ENCODE results near the gene TMEM60. TPM values are rescaled to one million over a fixed set of nuclear protein-coding genes. Genes with fewer than 3 reads are reported as not detected.
"Not testable (repeated sequence)": the region's sequence is repeated elsewhere in the genome, so short reads cannot be mapped to it uniquely, and the experiment has no call there.

Gene TMEM60, protein sequence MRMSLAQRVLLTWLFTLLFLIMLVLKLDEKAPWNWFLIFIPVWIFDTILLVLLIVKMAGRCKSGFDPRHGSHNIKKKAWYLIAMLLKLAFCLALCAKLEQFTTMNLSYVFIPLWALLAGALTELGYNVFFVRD
- 14.2 TPM for total RNA-seq (ENCODE audit: insufficient read depth, low replicate concordance)

DNA sequence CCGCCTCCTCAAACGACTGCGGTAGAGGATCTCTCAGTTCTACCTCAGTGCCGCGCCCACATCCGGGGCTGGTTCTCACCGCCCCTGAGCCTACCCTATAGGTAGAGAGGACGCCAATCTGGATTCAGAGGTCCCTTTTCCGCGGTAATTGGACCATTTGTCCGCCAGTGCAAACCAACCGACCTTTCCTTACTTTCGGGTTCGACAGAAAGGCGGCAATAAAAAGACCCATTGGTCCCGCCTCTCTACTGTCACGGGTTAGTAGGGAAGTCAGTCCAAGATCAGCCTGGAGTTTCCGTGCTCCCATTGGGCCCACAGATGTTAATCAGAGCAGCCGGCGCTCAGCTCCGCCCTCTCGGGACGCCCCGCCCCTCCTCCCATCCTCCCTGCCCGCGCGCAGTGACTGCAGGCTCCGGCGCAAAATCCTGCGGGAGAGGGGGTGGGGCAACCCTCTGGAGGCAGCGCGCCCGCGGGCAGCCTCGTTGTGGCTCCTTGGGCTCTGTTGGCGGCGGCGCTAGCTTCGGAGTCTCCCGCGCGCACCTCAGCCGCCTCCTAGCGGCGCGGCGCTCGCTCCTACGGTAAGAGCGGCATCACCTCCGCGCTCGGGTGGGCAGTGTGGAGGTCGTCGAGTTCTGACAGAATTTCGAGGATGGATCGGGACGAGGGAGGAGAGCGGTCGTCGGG, at the start of gene TMEM60, which contains the start of gene PHTF2:
TSS of gene TMEM60 (minus strand) at position 41 of the 684 bp plus-strand sequence. CDS start 4,061 bp downstream, outside the sequence.
TSS of gene PHTF2 (plus strand) at position 380 of the 684 bp plus-strand sequence.
- peak; percentile 100 for DNase-seq (ENCODE audit: low spot score)

DNA sequence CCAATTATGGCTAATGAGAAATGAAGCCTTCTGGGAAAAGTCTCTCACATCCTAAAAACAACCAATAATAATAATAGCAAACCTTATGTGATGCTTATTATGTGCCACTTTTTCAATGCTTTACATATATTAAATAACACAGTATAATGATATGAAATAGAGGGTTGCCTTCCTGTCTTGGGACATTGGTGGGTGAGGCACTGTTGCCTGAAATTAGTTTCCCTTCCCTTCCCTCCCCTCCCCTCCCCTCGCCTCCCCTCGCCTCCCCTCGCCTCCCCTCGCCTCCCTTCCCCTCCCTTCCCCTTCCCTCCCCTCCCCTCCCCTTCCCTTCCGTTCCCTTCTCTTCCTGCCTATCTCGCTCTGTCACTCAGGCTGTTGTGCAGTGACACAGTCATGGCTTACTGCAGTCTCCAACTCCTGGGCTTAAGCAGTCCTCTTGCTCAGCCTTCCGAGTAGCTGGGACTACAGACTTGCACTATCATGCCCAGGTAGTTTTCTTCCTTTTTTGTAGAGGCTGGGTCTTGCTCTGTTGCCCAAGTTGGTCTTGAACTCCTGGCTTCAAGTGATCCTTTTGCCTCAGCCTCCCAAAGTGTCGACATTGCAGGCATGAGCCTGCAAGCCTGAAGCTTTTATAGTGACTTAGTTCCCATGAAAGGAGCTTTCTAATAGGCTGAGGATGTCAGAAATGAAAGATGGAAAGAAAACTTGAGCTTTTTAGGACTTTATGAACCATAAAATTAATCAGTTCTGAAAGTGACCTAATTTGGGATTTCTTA, 48.3 kb upstream of the TMEM60 start:
- no peak for DNase-seq (ENCODE audit: low spot score)

GRCh38 chr7:77843194-77843593, 45.0 kb upstream of the TMEM60 start:
- no peak for DNase-seq (ENCODE audit: low spot score)

DNA sequence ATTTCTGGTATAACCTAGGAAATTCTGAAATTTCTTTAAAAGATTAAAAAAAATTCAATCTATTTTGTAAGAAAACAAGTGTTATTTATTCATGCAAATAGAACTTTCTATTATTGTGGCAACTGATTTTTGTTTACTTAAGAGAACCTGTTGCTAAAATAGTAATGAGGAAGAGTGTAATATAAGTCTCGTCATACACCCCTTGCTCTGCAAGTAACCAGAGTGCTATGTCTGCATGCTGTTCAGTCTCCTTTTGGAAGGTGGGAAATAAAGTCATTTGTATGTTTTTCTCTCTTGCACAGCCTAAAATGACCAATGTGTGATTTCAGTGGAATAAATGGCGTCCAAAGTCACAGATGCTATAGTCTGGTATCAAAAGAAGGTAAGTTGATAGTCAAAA, 41.7 kb upstream of the TMEM60 start:
- DNase-seq (ENCODE audit: low spot score) = no peak

GRCh38 chr7:77838929-77839491, 40.8 kb upstream of the TMEM60 start:
- no peak for DNase-seq (ENCODE audit: low spot score)

GRCh38 chr7:77837966-77838365, 39.7 kb upstream of the TMEM60 start:
- no peak for DNase-seq (ENCODE audit: low spot score)

GRCh38 chr7:77837275-77837674, 39.0 kb upstream of the TMEM60 start:
- peak; percentile 12 for DNase-seq (ENCODE audit: low spot score)

- not testable (repeated sequence) for DNase-seq (ENCODE audit: low spot score)
Observed at GRCh38 chr7:77836425-77836824, 38.2 kb upstream of the TMEM60 start.

DNA sequence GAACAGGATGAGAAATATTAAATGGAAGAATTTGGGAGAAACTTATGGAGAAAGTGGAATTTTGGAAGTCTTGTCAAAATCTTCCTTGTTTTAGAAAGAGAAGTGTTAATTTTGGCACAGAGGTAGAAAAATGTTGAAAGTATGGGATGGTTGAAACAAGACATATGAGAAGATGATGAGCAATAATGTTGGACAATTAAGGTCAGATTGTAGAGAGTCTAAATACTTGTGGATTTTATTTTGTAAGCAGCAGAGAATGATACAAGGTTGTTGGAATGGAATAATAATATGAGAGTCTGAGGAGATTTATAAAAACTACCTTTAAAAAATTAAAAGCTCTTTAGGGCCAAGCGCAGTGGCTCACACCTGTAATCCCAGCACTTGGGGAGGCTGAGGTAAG, 34.9 kb upstream of the TMEM60 start:
- DNase-seq (ENCODE audit: low spot score) = no peak

DNA sequence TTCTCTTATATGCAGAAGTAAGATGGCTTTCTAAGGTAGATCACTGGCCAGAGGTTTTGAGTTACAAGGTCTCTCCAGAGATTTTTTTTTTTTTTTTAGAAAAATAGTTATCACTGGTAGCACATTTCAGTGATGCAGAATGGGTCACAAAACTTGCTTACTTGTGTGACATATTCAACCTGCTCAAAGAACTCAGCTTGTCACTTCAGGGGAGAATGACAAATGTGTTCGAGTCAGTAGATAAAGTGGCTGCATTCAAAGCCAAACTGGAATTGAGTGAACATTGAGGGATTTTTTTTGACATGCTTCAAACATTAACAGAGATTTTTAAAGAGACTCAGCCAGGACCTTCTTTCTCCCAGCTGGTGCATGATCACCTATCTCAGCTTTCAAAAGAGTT, 33.7 kb upstream of the TMEM60 start:
- no peak for DNase-seq (ENCODE audit: low spot score)

- no peak for DNase-seq (ENCODE audit: low spot score)
Observed at GRCh38 chr7:77831481-77831880, 33.2 kb upstream of the TMEM60 start.

DNA sequence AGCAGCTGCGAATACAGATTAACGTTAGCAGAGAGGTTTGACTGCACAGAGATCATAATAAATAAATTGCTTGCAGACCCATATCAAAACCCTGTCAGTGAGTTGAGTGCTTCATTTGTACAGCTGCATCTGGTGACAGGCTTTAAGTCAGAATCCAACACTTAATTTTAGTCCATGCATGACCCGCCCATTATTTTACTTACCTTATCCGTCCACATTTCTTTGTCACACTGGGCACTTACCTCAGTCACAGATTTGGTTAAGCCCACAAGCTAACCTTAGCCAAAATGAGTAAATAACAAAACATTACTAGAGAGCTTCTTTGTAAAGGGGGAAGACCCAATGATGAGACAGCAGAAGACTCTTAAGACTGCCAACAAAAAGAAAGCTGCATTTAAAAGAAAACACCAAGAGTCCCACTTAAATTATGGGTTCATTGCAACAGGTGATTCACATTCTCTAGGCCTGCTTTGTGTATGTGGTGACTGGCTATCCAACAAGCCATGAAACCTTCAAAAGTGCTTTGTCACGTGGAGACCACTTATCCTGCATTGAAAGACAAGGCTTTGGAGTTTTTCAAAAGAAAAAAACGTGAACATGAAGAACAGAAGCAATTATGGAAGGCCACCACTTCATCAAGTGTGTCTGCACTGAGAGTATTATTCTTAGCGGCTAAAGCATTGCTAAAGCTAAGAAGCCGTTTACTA, 32.6 kb upstream of the TMEM60 start:
- no peak for DNase-seq (ENCODE audit: low spot score)

DNA sequence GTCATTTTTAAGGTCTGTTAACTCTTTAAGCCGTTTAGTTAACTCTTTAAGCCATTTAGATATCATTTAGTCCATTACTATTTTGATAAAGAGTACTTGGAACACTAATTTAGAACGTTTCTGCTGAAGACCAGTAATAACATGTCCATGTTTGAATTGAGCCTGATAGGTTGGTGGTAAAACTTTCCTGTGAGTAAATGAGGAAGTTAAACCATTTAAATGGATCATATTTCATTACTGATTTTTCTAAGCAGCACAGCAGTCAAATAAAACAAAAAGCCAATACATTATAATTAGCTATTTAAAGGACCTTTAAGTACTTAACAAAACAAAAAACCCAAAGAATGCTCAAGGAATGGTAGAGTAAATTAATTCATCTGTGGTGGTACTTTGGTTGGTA, 29.8 kb upstream of the TMEM60 start:
- no peak for DNase-seq (ENCODE audit: low spot score)

- no peak for DNase-seq (ENCODE audit: low spot score)
Observed at GRCh38 chr7:77826300-77826699, 28.1 kb upstream of the TMEM60 start.

- DNase-seq (ENCODE audit: low spot score) = no peak
Observed at GRCh38 chr7:77825131-77825530, 26.9 kb upstream of the TMEM60 start.

GRCh38 chr7:77824636-77825035, 26.4 kb upstream of the TMEM60 start:
- no peak for DNase-seq (ENCODE audit: low spot score)

DNA sequence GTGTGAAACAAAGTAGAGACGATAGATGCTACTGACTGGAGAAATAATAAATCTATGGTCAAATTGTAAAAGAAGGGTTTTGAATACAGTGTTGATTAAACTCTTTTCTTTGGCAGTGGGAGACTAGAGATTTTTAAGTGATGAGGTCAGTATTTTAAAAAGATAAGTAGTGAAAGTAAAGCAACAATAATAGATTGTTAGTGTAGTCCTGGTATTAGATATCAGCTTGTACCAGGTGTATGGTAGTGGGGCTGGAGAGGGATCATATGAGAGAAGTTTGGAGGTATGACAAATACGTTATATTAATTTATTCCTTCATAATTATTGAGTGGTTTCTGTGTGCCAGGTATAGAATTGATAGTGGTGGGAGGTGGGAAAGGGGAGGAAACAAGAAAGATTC, 25.6 kb upstream of the TMEM60 start:
- no peak for DNase-seq (ENCODE audit: low spot score)

DNA sequence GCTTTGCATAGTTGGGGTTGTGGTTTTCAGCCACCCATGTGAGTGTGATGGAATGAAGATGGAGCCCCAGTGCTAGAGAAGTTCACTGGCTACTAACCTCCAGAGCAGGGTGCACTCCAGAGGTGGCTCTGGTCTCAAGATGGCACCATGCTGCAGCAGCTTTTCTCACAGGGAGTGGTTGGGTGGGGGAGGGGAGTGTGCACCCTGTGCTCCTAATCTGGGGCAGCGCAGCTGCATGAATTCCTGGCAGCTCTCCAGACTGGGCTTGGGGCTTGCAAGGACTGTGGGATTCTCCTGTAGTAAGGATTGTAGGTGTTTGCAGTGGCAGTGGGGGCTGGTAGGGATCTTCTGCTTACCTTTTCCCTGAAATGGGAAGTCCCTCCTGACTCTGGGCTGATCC, 24.0 kb upstream of the TMEM60 start:
- DNase-seq (ENCODE audit: low spot score) = no peak

GRCh38 chr7:77820967-77821366, 22.7 kb upstream of the TMEM60 start:
- no peak for DNase-seq (ENCODE audit: low spot score)

- no peak for DNase-seq (ENCODE audit: low spot score)
Observed at GRCh38 chr7:77819021-77819420, 20.8 kb upstream of the TMEM60 start.

- DNase-seq (ENCODE audit: low spot score) = no peak
Observed at GRCh38 chr7:77813180-77813579, 14.9 kb upstream of the TMEM60 start.

GRCh38 chr7:77812290-77812685, 14.1 kb upstream of the TMEM60 start:
- DNase-seq (ENCODE audit: low spot score) = peak; percentile 39

Measured in umbilical cord (tissue), 2 donors.